ENCODE results near the gene HOXC9. TPM values are rescaled to one million over a fixed set of nuclear protein-coding genes. Genes with fewer than 3 reads are reported as not detected.
A peak's percentile ranks its signal among the peaks of the same experiment; 100 is the strongest.

HOXC9 gene
- total RNA-seq, 4 donors from 2014 or later, result 4.4 to 10.5 (median 7.9) TPM

- WGBS, 2 donors, result 32 to 38% methylated on average over 6 of the region's 6 CpGs
- no peak overlapping the region for H3K4me3 ChIP-seq
- DNase-seq (ENCODE audit: low spot score in 2 of 2), result no peak
- H3K4me1 ChIP-seq, result peaks cover 0 to 75% (median 18%) of the 10 kb centered on the region in 4 donors
- H3K36me3 ChIP-seq, result no peaks in the 10 kb centered on the region
- peak overlapping the region in 3 of 4 donors; percentile 15 to 68 (median 52) for H3K27ac ChIP-seq
- TF ChIP-seq POLR2A (IDR thresholded peaks at IDR 0.05), result no peak
- TF ChIP-seq EP300 (IDR thresholded peaks at IDR 0.05), result peak in 1 of 2 donors; percentile 12
- H3K27me3 ChIP-seq, result peaks cover 0 to 14% of the 10 kb centered on the region in 2 donors
- H3K9me3 ChIP-seq, result no peaks in the 10 kb centered on the region
Observed at GRCh38 chr12:54042970-54043853, 43.3 kb downstream of the HOXC9 start.

DNA sequence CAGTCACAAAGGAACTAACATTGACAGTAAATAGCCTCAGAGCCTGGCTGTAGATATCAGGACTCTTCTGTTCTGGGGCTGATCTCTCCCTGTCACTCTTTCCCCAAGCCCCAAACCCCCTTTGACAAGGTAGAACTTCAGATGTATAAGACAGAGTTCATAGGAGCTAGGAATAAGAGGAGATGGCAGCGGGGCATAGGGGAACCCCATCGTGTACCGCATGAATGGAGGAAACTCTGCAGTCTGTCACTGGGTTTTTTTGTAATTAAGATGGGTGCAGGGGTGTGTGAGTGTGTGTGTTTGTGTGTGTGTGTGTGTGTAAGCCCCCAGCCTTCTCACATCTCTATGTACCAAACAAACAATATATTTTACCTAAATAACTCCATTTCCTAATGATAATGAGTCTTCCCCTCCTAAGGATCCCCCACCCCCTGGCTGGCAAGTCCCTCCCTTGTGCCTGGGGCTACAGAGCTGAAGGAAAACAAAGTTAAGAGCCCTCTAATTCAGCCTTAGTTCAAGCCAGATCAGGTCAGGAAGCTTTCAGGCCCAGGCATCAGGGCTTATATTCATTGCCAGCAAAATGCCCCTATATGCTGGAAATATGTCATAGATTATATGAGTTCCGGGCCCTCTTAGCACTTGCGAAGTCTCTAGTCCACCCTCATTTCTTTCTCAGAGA, 44.6 kb downstream of the HOXC9 start:
- H3K4me1 ChIP-seq, result peaks cover 0 to 68% (median 9%) of the 10 kb centered on the region in 4 donors
- no peaks in the 10 kb centered on the region for H3K9me3 ChIP-seq
- H3K36me3 ChIP-seq, result no peaks in the 10 kb centered on the region
- 47 to 70% methylated on average over 5 of the region's 5 CpGs for WGBS, 2 donors
- H3K27me3 ChIP-seq, result peaks cover 0 to 14% of the 10 kb centered on the region in 2 donors
- TF ChIP-seq POLR2A (IDR thresholded peaks at IDR 0.05) (no peak), EP300 (IDR thresholded peaks at IDR 0.05) (no peak)
- TF ChIP-seq, protein P1, sequence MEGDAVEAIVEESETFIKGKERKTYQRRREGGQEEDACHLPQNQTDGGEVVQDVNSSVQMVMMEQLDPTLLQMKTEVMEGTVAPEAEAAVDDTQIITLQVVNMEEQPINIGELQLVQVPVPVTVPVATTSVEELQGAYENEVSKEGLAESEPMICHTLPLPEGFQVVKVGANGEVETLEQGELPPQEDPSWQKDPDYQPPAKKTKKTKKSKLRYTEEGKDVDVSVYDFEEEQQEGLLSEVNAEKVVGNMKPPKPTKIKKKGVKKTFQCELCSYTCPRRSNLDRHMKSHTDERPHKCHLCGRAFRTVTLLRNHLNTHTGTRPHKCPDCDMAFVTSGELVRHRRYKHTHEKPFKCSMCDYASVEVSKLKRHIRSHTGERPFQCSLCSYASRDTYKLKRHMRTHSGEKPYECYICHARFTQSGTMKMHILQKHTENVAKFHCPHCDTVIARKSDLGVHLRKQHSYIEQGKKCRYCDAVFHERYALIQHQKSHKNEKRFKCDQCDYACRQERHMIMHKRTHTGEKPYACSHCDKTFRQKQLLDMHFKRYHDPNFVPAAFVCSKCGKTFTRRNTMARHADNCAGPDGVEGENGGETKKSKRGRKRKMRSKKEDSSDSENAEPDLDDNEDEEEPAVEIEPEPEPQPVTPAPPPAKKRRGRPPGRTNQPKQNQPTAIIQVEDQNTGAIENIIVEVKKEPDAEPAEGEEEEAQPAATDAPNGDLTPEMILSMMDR (IDR thresholded peaks at IDR 0.05), result no peak
- H3K4me3 ChIP-seq, result no peak overlapping the region
- peak overlapping the region in 3 of 4 donors; percentile 15 to 68 (median 52) for H3K27ac ChIP-seq
- DNase-seq (ENCODE audit: low spot score in 2 of 2), result no peak

DNA sequence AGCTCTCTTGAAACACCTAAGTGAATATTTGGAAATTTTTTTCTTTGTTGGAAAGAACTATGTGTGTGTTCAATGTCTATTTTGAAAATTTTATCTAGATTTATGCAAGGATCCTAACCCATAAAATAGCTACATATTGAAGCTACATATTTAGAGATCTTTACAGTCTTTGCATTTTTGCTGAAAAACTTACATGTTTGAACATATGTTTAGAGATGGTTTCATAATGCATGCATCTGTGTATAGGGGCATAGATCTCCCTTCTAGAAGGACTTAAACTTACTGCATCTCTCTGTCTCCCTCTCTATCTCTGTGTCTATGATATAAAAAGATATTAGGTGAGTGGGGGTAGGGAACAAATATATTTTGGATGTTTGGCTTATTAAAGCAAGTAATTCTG, 45.4 kb downstream of the HOXC9 start:
- Histone ChIP-seq H3K27me3 (peaks cover 0 to 14% of the 10 kb centered on the region in 2 donors), H3K4me3 (no peak overlapping the region), H3K9me3 (no peaks in the 10 kb centered on the region), H3K4me1 (peaks cover 0 to 67% (median 9%) of the 10 kb centered on the region in 4 donors), H3K27ac (peak overlapping the region; percentile 29 to 89 (median 80)), H3K36me3 (no peaks in the 10 kb centered on the region)
- TF ChIP-seq, protein P1 (IDR thresholded peaks at IDR 0.05), result no peak
- no peak for TF ChIP-seq POLR2A (IDR thresholded peaks at IDR 0.05)
- TF ChIP-seq EP300 (IDR thresholded peaks at IDR 0.05), result no peak
- no peak for DNase-seq (ENCODE audit: low spot score in 2 of 2)

DNA sequence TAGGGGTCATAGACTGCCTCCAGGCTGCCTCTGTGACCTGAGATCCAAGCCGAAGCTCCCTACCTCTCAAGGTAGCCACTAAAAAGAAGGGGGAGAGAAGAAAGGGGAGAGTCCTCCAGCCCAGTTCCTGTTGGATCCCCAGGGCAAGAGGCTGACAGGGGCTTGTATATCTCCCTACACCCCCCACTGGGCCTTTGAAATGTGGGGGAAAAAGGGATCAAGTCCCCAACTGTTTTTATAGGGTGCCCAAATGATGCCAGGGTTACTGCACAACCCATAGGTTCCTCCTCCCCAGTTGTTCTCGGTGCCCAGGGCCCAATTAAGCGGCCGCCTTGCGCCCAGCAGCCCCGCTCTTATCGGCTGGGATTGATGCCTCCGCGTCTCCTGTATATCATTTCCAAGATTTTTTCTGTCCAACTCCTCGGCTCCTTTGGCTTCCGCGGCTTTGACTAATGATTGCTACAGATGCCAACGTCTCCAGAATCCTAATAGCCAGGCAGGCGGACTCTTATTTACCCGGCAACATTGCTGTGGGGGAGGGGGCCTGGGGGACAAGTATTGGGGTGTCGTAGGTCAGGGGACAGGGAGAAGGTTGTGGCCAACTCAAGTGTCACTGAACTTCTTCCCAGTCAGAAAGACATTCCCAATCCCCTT, 46.0 kb downstream of the HOXC9 start:
- TF ChIP-seq EP300 (IDR thresholded peaks at IDR 0.05), result no peak
- 43 to 50% methylated on average over 16 of the region's 16 CpGs for WGBS, 2 donors
- Histone ChIP-seq H3K27me3 (peaks cover 0 to 14% of the 10 kb centered on the region in 2 donors), H3K4me1 (peaks cover 0 to 69% (median 9%) of the 10 kb centered on the region in 4 donors), H3K27ac (peak overlapping the region; percentile 29 to 89 (median 80)), H3K4me3 (peak overlapping the region in 3 of 4 donors; percentile 13 to 43 (median 42)), H3K9me3 (no peaks in the 10 kb centered on the region), H3K36me3 (no peaks in the 10 kb centered on the region)
- DNase-seq (ENCODE audit: low spot score in 2 of 2), result no peak

GRCh38 chr12:54046809-54047159, 46.8 kb downstream of the HOXC9 start:
- peaks cover 0 to 14% of the 10 kb centered on the region in 2 donors for H3K27me3 ChIP-seq
- H3K4me3 ChIP-seq, result peak overlapping the region; percentile 12 to 43 (median 28)
- no peaks in the 10 kb centered on the region for H3K36me3 ChIP-seq
- H3K4me1 ChIP-seq, result peaks cover 0 to 75% (median 11%) of the 10 kb centered on the region in 4 donors
- 43 to 45% methylated on average over 27 of the region's 27 CpGs for WGBS, 2 donors
- TF ChIP-seq EP300 (IDR thresholded peaks at IDR 0.05) (no peak), POLR2A (IDR thresholded peaks at IDR 0.05) (no peak)
- TF ChIP-seq, protein P1 (IDR thresholded peaks at IDR 0.05), result no peak
- H3K27ac ChIP-seq, result peak overlapping the region; percentile 71 to 89 (median 80)
- DNase-seq (ENCODE audit: low spot score in 2 of 2), result no peak
- H3K9me3 ChIP-seq, result no peaks in the 10 kb centered on the region
